Type B pancreatic cell (in vitro differentiated cells): ENCODE data around the gene REP15. TPM values are rescaled to one million over a fixed set of nuclear protein-coding genes. Genes with fewer than 3 reads are reported as not detected.

Source experiments
- DNase-seq: peaks from one replicate; pipeline ENCODE4 v3.0.0; 2021; ENCODE audit warnings: mixed read lengths; ENCODE audit not compliant: unreplicated experiment; ENCODE audit errors: extremely low spot score
- H3K27ac Mint-ChIP-seq: 2 replicates; pipeline ENCODE4 v1.8.0; 2021; ENCODE audit warnings: mild to moderate bottlenecking, mixed read lengths
- H3K27me3 Mint-ChIP-seq: 2 replicates; pipeline ENCODE4 v1.8.0; 2021; ENCODE audit warnings: mixed read lengths
- H3K36me3 Mint-ChIP-seq: 2 replicates; pipeline ENCODE4 v1.8.0; 2021; ENCODE audit warnings: mixed read lengths
- H3K4me1 Mint-ChIP-seq: one replicate; pipeline ENCODE4 v1.8.0; 2021; ENCODE audit warnings: mixed read lengths; ENCODE audit not compliant: unreplicated experiment
- H3K4me3 Mint-ChIP-seq: 2 replicates; pipeline ENCODE4 v1.8.0; 2021; ENCODE audit warnings: mild to moderate bottlenecking, mixed read lengths
- H3K9me3 Mint-ChIP-seq: 2 replicates; pipeline ENCODE4 v1.8.0; 2021; ENCODE audit warnings: mixed read lengths
- total RNA-seq: library from RNA; stranded (reverse); gene quantifications from 2 replicates; pipeline ENCODE4 v1.2.1, GENCODE V29; 2021; ENCODE audit warnings: low replicate concordance
- TF ChIP-seq, protein P1 (sequence below): fragments of 200-600 bp; sonication (generic); conservative IDR thresholded peaks from 2 replicates; pipeline ENCODE4 v1.5.0; 2021; ENCODE audit warnings: antibody characterized with exemption, mild to moderate bottlenecking

Gene REP15
- total RNA-seq, 1 donor from 2014 or later = 2.5 TPM

- Mint-ChIP-seq H3K27ac (no peak overlapping the region), H3K4me1 (no peaks in the 10 kb centered on the region), H3K27me3 (no peaks in the 10 kb centered on the region), H3K9me3 (no peaks in the 10 kb centered on the region), H3K36me3 (peaks cover 61% of the 10 kb centered on the region), H3K4me3 (no peak overlapping the region)
- TF ChIP-seq, protein P1, sequence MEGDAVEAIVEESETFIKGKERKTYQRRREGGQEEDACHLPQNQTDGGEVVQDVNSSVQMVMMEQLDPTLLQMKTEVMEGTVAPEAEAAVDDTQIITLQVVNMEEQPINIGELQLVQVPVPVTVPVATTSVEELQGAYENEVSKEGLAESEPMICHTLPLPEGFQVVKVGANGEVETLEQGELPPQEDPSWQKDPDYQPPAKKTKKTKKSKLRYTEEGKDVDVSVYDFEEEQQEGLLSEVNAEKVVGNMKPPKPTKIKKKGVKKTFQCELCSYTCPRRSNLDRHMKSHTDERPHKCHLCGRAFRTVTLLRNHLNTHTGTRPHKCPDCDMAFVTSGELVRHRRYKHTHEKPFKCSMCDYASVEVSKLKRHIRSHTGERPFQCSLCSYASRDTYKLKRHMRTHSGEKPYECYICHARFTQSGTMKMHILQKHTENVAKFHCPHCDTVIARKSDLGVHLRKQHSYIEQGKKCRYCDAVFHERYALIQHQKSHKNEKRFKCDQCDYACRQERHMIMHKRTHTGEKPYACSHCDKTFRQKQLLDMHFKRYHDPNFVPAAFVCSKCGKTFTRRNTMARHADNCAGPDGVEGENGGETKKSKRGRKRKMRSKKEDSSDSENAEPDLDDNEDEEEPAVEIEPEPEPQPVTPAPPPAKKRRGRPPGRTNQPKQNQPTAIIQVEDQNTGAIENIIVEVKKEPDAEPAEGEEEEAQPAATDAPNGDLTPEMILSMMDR = no peak
- DNase-seq = no peak
Measured at GRCh38 chr12:27688671-27689070, 7.6 kb upstream of the REP15 start.

GRCh38 chr12:27689558-27690180, 6.6 kb upstream of the REP15 start:
- Mint-ChIP-seq H3K9me3 (no peaks in the 10 kb centered on the region), H3K27me3 (no peaks in the 10 kb centered on the region), H3K36me3 (peaks cover 65% of the 10 kb centered on the region), H3K4me3 (no peak overlapping the region), H3K27ac (no peak overlapping the region), H3K4me1 (no peaks in the 10 kb centered on the region)
- DNase-seq = no peak
- TF ChIP-seq, protein P1 = no peak

- Mint-ChIP-seq H3K27ac (no peak overlapping the region), H3K9me3 (no peaks in the 10 kb centered on the region), H3K27me3 (no peaks in the 10 kb centered on the region), H3K36me3 (peaks cover 45% of the 10 kb centered on the region), H3K4me1 (no peaks in the 10 kb centered on the region), H3K4me3 (no peak overlapping the region)
- no peak for DNase-seq
- TF ChIP-seq, protein P1 = no peak
Measured at GRCh38 chr12:27693403-27693802, 2.8 kb upstream of the REP15 start.

- Mint-ChIP-seq H3K36me3 (peaks cover 29% of the 10 kb centered on the region), H3K27ac (peak overlapping the region; percentile 13), H3K4me1 (no peaks in the 10 kb centered on the region), H3K27me3 (no peaks in the 10 kb centered on the region), H3K9me3 (no peaks in the 10 kb centered on the region), H3K4me3 (no peak overlapping the region)
- TF ChIP-seq, protein P1 = no peak
- no peak for DNase-seq
Measured at GRCh38 chr12:27695556-27696292, 523 bp upstream of the REP15 start.

DNA sequence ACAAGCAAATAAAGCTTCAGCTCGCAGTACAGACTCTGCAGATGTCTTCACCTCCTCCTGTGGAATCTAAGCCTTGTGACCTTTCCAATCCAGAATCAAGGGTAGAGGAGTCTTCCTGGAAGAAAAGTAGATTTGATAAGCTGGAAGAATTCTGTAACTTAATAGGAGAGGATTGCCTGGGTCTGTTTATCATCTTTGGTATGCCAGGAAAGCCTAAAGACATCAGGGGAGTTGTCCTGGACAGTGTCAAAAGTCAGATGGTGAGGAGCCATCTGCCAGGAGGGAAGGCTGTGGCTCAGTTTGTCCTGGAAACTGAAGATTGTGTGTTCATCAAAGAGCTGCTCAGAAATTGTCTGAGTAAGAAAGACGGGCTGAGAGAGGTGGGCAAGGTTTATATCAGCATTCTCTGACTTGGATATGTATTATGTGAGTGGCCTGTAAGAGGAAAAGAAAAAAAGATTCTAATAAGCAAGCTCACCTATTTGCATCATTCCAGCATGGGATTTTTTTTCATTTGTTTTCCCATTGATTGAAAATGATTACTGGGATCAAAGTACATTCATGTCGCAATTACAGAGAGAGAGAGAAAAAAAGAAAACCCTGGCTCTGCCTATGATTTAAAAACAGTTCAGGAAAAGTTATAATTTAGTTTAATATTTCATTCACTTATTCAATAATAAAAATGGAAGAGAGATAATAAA, 767 bp downstream of the REP15 start:
- Mint-ChIP-seq H3K4me3 (no peak overlapping the region), H3K9me3 (no peaks in the 10 kb centered on the region), H3K36me3 (peaks cover 19% of the 10 kb centered on the region), H3K4me1 (no peaks in the 10 kb centered on the region), H3K27me3 (no peaks in the 10 kb centered on the region), H3K27ac (peak overlapping the region; percentile 9)
- TF ChIP-seq, protein P1 = no peak
- DNase-seq = no peak
